Measurements from ENCODE around the gene MBOAT1.

MBOAT1 gene

GRCh38 chr6:20084411-20084810, 127.9 kb downstream of the MBOAT1 start:
- no peak for FAIRE-seq
- TF ChIP-seq PAX5 (IDR thresholded peaks at IDR 0.05; ENCODE audit: insufficient read depth, low read length, severe bottlenecking) (no peak), POLR2AphosphoS5 (IDR thresholded peaks at IDR 0.05; ENCODE audit: low read depth, low read length) (no peak), SPI1 (IDR thresholded peaks at IDR 0.05; ENCODE audit: low read depth, low read length) (no peak), POU2F2 (IDR thresholded peaks at IDR 0.05; ENCODE audit: low read depth, low read length) (no peak), TAF1 (IDR thresholded peaks at IDR 0.05; ENCODE audit: low read depth, low read length) (no peak), POLR2A (IDR thresholded peaks at IDR 0.05; ENCODE audit: low read depth, low read length) (no peak)

GRCh38 chr6:20071998-20072397, 140.3 kb downstream of the MBOAT1 start:
- DNase-seq (ENCODE audit: insufficient read length, low spot score), result no peak
- no peak for FAIRE-seq
- TF ChIP-seq PAX5 (IDR thresholded peaks at IDR 0.05; ENCODE audit: insufficient read depth, low read length, severe bottlenecking), result no peak
- TF ChIP-seq POU2F2 (IDR thresholded peaks at IDR 0.05; ENCODE audit: low read depth, low read length), result no peak
- no peak for TF ChIP-seq POLR2AphosphoS5 (IDR thresholded peaks at IDR 0.05; ENCODE audit: low read depth, low read length)

More at GRCh38 chr6:20084411-20084810, 127.9 kb downstream of the MBOAT1 start:
- DNase-seq (ENCODE audit: insufficient read length, low spot score), result no peak

GRCh38 chr6:20070047-20070446, 142.2 kb downstream of the MBOAT1 start:
- TF ChIP-seq POU2F2 (IDR thresholded peaks at IDR 0.05; ENCODE audit: low read depth, low read length) (no peak), POLR2A (IDR thresholded peaks at IDR 0.05; ENCODE audit: low read depth, low read length) (no peak), PAX5 (IDR thresholded peaks at IDR 0.05; ENCODE audit: insufficient read depth, low read length, severe bottlenecking) (no peak), TAF1 (IDR thresholded peaks at IDR 0.05; ENCODE audit: low read depth, low read length) (no peak), SPI1 (IDR thresholded peaks at IDR 0.05; ENCODE audit: low read depth, low read length) (no peak), POLR2AphosphoS5 (IDR thresholded peaks at IDR 0.05; ENCODE audit: low read depth, low read length) (no peak)
- DNase-seq (ENCODE audit: insufficient read length, low spot score) (no peak), FAIRE-seq (no peak)

- DNase-seq (ENCODE audit: insufficient read length, low spot score), result no peak
- no peak for FAIRE-seq
- no peak for TF ChIP-seq POLR2A (IDR thresholded peaks at IDR 0.05; ENCODE audit: low read depth, low read length)
These were observed 143.2 kb downstream of the MBOAT1 start for GRCh38 chr6:20069021-20069522.

GRCh38 chr6:20068421-20068988, 143.8 kb downstream of the MBOAT1 start:
- FAIRE-seq (no peak), DNase-seq (ENCODE audit: insufficient read length, low spot score) (no peak)
- no peak for TF ChIP-seq TAF1 (IDR thresholded peaks at IDR 0.05; ENCODE audit: low read depth, low read length)
- TF ChIP-seq SPI1 (IDR thresholded peaks at IDR 0.05; ENCODE audit: low read depth, low read length), result no peak
- TF ChIP-seq POLR2AphosphoS5 (IDR thresholded peaks at IDR 0.05; ENCODE audit: low read depth, low read length), result no peak
- TF ChIP-seq POLR2A (IDR thresholded peaks at IDR 0.05; ENCODE audit: low read depth, low read length), result no peak
- TF ChIP-seq PAX5 (IDR thresholded peaks at IDR 0.05; ENCODE audit: insufficient read depth, low read length, severe bottlenecking), result no peak
- TF ChIP-seq POU2F2 (IDR thresholded peaks at IDR 0.05; ENCODE audit: low read depth, low read length), result no peak

- FAIRE-seq, result no peak
- no peak for TF ChIP-seq POLR2A (IDR thresholded peaks at IDR 0.05; ENCODE audit: low read depth, low read length)
- no peak for TF ChIP-seq TAF1 (IDR thresholded peaks at IDR 0.05; ENCODE audit: low read depth, low read length)
- TF ChIP-seq SPI1 (IDR thresholded peaks at IDR 0.05; ENCODE audit: low read depth, low read length), result no peak
- TF ChIP-seq POLR2AphosphoS5 (IDR thresholded peaks at IDR 0.05; ENCODE audit: low read depth, low read length), result no peak
- no peak for TF ChIP-seq PAX5 (IDR thresholded peaks at IDR 0.05; ENCODE audit: insufficient read depth, low read length, severe bottlenecking)
- TF ChIP-seq POU2F2 (IDR thresholded peaks at IDR 0.05; ENCODE audit: low read depth, low read length), result no peak
These were observed 150.3 kb downstream of the MBOAT1 start for GRCh38 chr6:20061952-20062351.

GRCh38 chr6:20060252-20060651, 152.0 kb downstream of the MBOAT1 start:
- FAIRE-seq (no peak), DNase-seq (ENCODE audit: insufficient read length, low spot score) (no peak)
- TF ChIP-seq SPI1 (IDR thresholded peaks at IDR 0.05; ENCODE audit: low read depth, low read length) (no peak), POLR2AphosphoS5 (IDR thresholded peaks at IDR 0.05; ENCODE audit: low read depth, low read length) (no peak), PAX5 (IDR thresholded peaks at IDR 0.05; ENCODE audit: insufficient read depth, low read length, severe bottlenecking) (no peak), POU2F2 (IDR thresholded peaks at IDR 0.05; ENCODE audit: low read depth, low read length) (no peak), POLR2A (IDR thresholded peaks at IDR 0.05; ENCODE audit: low read depth, low read length) (no peak), TAF1 (IDR thresholded peaks at IDR 0.05; ENCODE audit: low read depth, low read length) (no peak)

More at GRCh38 chr6:20061952-20062351, 150.3 kb downstream of the MBOAT1 start:
- DNase-seq (ENCODE audit: insufficient read length, low spot score), result no peak

GRCh38 chr6:20058912-20059311, 153.4 kb downstream of the MBOAT1 start:
- TF ChIP-seq POLR2A (IDR thresholded peaks at IDR 0.05; ENCODE audit: low read depth, low read length), result no peak
- no peak for TF ChIP-seq POLR2AphosphoS5 (IDR thresholded peaks at IDR 0.05; ENCODE audit: low read depth, low read length)
- TF ChIP-seq TAF1 (IDR thresholded peaks at IDR 0.05; ENCODE audit: low read depth, low read length), result no peak
- TF ChIP-seq SPI1 (IDR thresholded peaks at IDR 0.05; ENCODE audit: low read depth, low read length), result no peak
- no peak for TF ChIP-seq POU2F2 (IDR thresholded peaks at IDR 0.05; ENCODE audit: low read depth, low read length)
- TF ChIP-seq PAX5 (IDR thresholded peaks at IDR 0.05; ENCODE audit: insufficient read depth, low read length, severe bottlenecking), result no peak
- no peak for DNase-seq (ENCODE audit: insufficient read length, low spot score)
- FAIRE-seq, result no peak

GRCh38 chr6:20058121-20058905, 154.0 kb downstream of the MBOAT1 start:
- no peak for DNase-seq (ENCODE audit: insufficient read length, low spot score)
- TF ChIP-seq SPI1 (IDR thresholded peaks at IDR 0.05; ENCODE audit: low read depth, low read length) (no peak), POLR2AphosphoS5 (IDR thresholded peaks at IDR 0.05; ENCODE audit: low read depth, low read length) (no peak), POU2F2 (IDR thresholded peaks at IDR 0.05; ENCODE audit: low read depth, low read length) (no peak), POLR2A (IDR thresholded peaks at IDR 0.05; ENCODE audit: low read depth, low read length) (no peak)

More at GRCh38 chr6:20058121-20058905, 154.0 kb downstream of the MBOAT1 start:
- FAIRE-seq, result no peak
